ENCODE data around the gene TTLL3. TPM values are rescaled to one million over a fixed set of nuclear protein-coding genes. Genes with fewer than 3 reads are reported as not detected.

Gene TTLL3
- total and polyA plus RNA-seq, 2 of the 4 experiments (the other 2 are of a cell fraction): 6.8 to 43.4 TPM

DNA sequence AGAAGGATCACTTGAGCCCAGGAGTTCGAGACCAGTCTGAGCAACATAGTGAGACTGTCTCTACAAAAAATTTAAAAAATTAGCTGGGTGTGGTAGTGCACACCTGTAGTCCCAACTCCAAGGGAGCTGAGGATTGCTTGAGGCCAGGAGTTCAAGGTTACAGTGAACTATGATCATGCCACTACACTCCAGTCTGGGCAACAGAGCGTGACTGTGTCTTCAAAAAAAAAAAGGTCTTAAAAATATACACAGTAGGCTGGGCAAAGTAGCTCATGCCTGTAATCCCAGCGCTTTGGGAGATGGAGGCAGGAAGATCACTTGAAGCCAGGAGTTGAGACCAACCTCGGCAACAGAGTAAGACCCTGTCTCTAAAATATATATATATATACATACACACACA lies 29.2 kb upstream of the TTLL3 start:
- WGBS, 2 experiments (ENCODE audit: extremely low coverage in 2 of 2, insufficient read length in 1 of 2): no CpG with 5 or more reads among the region's 4 CpGs
- peaks cover 36% of the 10 kb centered on the region for H3K36me3 ChIP-seq (ENCODE audit: control insufficient read depth, insufficient read depth, low read length)
- ChIA-PET POLR2A (ENCODE audit: unreplicated experiment) (no interaction called here), CTCF (no interaction called here)
- no peak overlapping the region for H3K23ac ChIP-seq (ENCODE audit: low read depth, low read length)
- no peak overlapping the region for H3K14ac ChIP-seq (replicated peaks; ENCODE audit: low read depth, low read length)
- H4K91ac ChIP-seq (ENCODE audit: insufficient read depth, low read depth, low read length): no peak overlapping the region
- no peak overlapping the region for H2AK5ac ChIP-seq (ENCODE audit: low read depth, low read length)
- no peak overlapping the region for H3K18ac ChIP-seq (ENCODE audit: low read depth, low read length)
- DNase-seq (no peak), ATAC-seq (ENCODE audit: low read depth) (no peak)
- peaks cover 9% of the 10 kb centered on the region; the same call in 1 of the 2 replicates for H3K9me1 ChIP-seq (ENCODE audit: insufficient read depth, low read length)
- no peak overlapping the region for H4K5ac ChIP-seq (ENCODE audit: low read depth, low read length)
- no peak overlapping the region for H2BK15ac ChIP-seq (ENCODE audit: low read depth, low read length)
- no peaks in the 10 kb centered on the region for H3K9me3 ChIP-seq (ENCODE audit: control insufficient read depth, insufficient read depth, low read length)
- no peak overlapping the region for H2BK5ac ChIP-seq (ENCODE audit: low read depth, low read length, poor library complexity, severe bottlenecking)
- peaks cover 3% of the 10 kb centered on the region in 2 experiments; a peak in 2 of 4 replicates for H3K79me1 ChIP-seq (ENCODE audit: low read depth in 1 of 2, low read length in 2 of 2)
- no peak overlapping the region for H3K4ac ChIP-seq (ENCODE audit: low read depth, low read length)
- no TSS peak for BruUV-seq (replicated peaks)
- no peak overlapping the region for H3K4me3 ChIP-seq (ENCODE audit: insufficient read depth, low read depth, low read length)
- H2BK120ac ChIP-seq (ENCODE audit: low read depth, low read length): no peak overlapping the region
- dilution Hi-C loops (cut with HindIII; ENCODE audit: low sequenced_read_pairs, unreplicated experiment) (no loop called here), intact Hi-C loops (cut with micrococcal nuclease) (no loop called here), in situ Hi-C loops (cut with MboI; ENCODE audit: low sequenced_read_pairs) (no loop called here)
- no peak overlapping the region for H2AFZ ChIP-seq (replicated peaks; ENCODE audit: low read length, poor library complexity)
- H3K4me1 ChIP-seq (ENCODE audit: control insufficient read depth, insufficient read depth, low read length): peaks cover 3% of the 10 kb centered on the region
- H4K8ac ChIP-seq (ENCODE audit: low read depth in 2 of 2, low read length in 2 of 2): no peak overlapping the region
- H3K4me2 ChIP-seq (ENCODE audit: low read depth, low read length): no peak overlapping the region
- no peaks in the 10 kb centered on the region for H3K27me3 ChIP-seq (ENCODE audit: control insufficient read depth, insufficient read depth, low read length)
- no peak overlapping the region for H2BK20ac ChIP-seq (ENCODE audit: low read depth, low read length)
- H3K27ac ChIP-seq (ENCODE audit: insufficient read depth, low read length): no peak overlapping the region
- no peak overlapping the region for H2AK9ac ChIP-seq (replicated peaks; ENCODE audit: low read depth, low read length, poor library complexity)
- TF ChIP-seq ELK1 (IDR thresholded peaks at IDR 0.05; ENCODE audit: borderline replicate concordance, low read depth, low read length): no peak
- TF ChIP-seq MXI1 (IDR thresholded peaks at IDR 0.05; ENCODE audit: borderline replicate concordance, low read depth, low read length): no peak
- no peak for TF ChIP-seq SMC3 (IDR thresholded peaks at IDR 0.05; ENCODE audit: low read depth, low read length)
- no peak for TF ChIP-seq BHLHE40 (IDR thresholded peaks at IDR 0.05; ENCODE audit: low read depth, low read length)
- H3K56ac ChIP-seq (ENCODE audit: extremely low read depth, insufficient read depth, low read length): no peak overlapping the region
- no peak overlapping the region for H3K9ac ChIP-seq (ENCODE audit: low read depth, low read length)
- H4K20me1 ChIP-seq (ENCODE audit: insufficient read depth, low read length): no peaks in the 10 kb centered on the region
